Mesodermal cell (in vitro differentiated cells): ENCODE measurements around the gene GOLGA7B.

Source experiments
- H3K27ac ChIP-seq: 2 replicates; pipeline ENCODE4 v1.7.0; 2013; ENCODE audit warnings: mild to moderate bottlenecking, low read depth, low read length, moderate library complexity; ENCODE audit not compliant: severe bottlenecking
- H3K36me3 ChIP-seq: 2 replicates; pipeline ENCODE4 v1.7.1; 2013; ENCODE audit warnings: mild to moderate bottlenecking, low read length, moderate library complexity; ENCODE audit not compliant: control insufficient read depth, insufficient read depth
- H3K4me1 ChIP-seq: one replicate; pipeline ENCODE4 v1.7.1; 2013; ENCODE audit warnings: mild to moderate bottlenecking, low read length; ENCODE audit not compliant: insufficient read depth, control insufficient read depth, poor library complexity, severe bottlenecking
- H3K4me3 ChIP-seq: 2 replicates; pipeline ENCODE4 v1.7.0; 2013; ENCODE audit warnings: low read length, control low read depth, mild to moderate bottlenecking; ENCODE audit not compliant: insufficient read depth, poor library complexity, severe bottlenecking; ENCODE audit errors: extremely low read depth
- H3K9me3 ChIP-seq: 2 replicates; pipeline ENCODE4 v1.7.1; 2013; ENCODE audit warnings: mild to moderate bottlenecking, low read length, moderate library complexity; ENCODE audit not compliant: control insufficient read depth
- WGBS, 2 experiments: methylation state at CpG; one replicate each; pipeline ENCODE4 v1.1.5; 2013; ENCODE audit warnings: missing lambda C conversion rate in 2 of 2; ENCODE audit not compliant: insufficient coverage in 2 of 2; 5-methylcytosine and 5-hydroxymethylcytosine counted together

GOLGA7B gene

GRCh38 chr10:97818572-97818971 is 31.1 kb upstream of the GOLGA7B start:
- no peak overlapping the region for H3K27ac ChIP-seq
- no peaks in the 10 kb centered on the region for H3K9me3 ChIP-seq
- no peak overlapping the region for H3K4me3 ChIP-seq
- no peaks in the 10 kb centered on the region for H3K36me3 ChIP-seq
- H3K4me1 ChIP-seq = peaks cover 13% of the 10 kb centered on the region

- Histone ChIP-seq H3K4me1 (peaks cover 13% of the 10 kb centered on the region), H3K27ac (no peak overlapping the region), H3K4me3 (no peak overlapping the region), H3K36me3 (no peaks in the 10 kb centered on the region), H3K9me3 (no peaks in the 10 kb centered on the region)
- 87 to 94% methylated on average over 5 of the region's 8 CpGs for WGBS, 2 experiments
Observed at GRCh38 chr10:97820096-97820704, 29.4 kb upstream of the GOLGA7B start.

GRCh38 chr10:97821308-97822038 is 28.2 kb upstream of the GOLGA7B start:
- no peak overlapping the region for H3K27ac ChIP-seq
- no peak overlapping the region for H3K4me3 ChIP-seq
- H3K9me3 ChIP-seq = no peaks in the 10 kb centered on the region
- WGBS, 2 experiments = 61 to 62% methylated on average over 5 of the region's 9 CpGs
- H3K4me1 ChIP-seq = peaks cover 13% of the 10 kb centered on the region
- no peaks in the 10 kb centered on the region for H3K36me3 ChIP-seq

- Histone ChIP-seq H3K27ac (no peak overlapping the region), H3K4me3 (no peak overlapping the region), H3K9me3 (no peaks in the 10 kb centered on the region), H3K4me1 (peaks cover 13% of the 10 kb centered on the region), H3K36me3 (no peaks in the 10 kb centered on the region)
- WGBS, 2 experiments = 79 to 81% methylated on average over 8 to 10 of the region's 10 CpGs
Observed at GRCh38 chr10:97822261-97822687, 27.4 kb upstream of the GOLGA7B start.

- no peak overlapping the region for H3K4me3 ChIP-seq
- WGBS, 2 experiments = 89 to 91% methylated on average over 9 to 11 of the region's 12 CpGs
- no peak overlapping the region for H3K27ac ChIP-seq
- no peaks in the 10 kb centered on the region for H3K36me3 ChIP-seq
- no peaks in the 10 kb centered on the region for H3K9me3 ChIP-seq
- H3K4me1 ChIP-seq = peaks cover 27% of the 10 kb centered on the region
Observed at GRCh38 chr10:97823734-97824133, 25.9 kb upstream of the GOLGA7B start.

GRCh38 chr10:97825020-97825760 is 24.5 kb upstream of the GOLGA7B start:
- 88 to 90% methylated on average over 10 to 11 of the region's 12 CpGs for WGBS, 2 experiments
- no peaks in the 10 kb centered on the region for H3K9me3 ChIP-seq
- peaks cover 32% of the 10 kb centered on the region for H3K4me1 ChIP-seq
- no peak overlapping the region for H3K4me3 ChIP-seq
- H3K36me3 ChIP-seq = no peaks in the 10 kb centered on the region
- no peak overlapping the region for H3K27ac ChIP-seq

GRCh38 chr10:97826892-97827291 is 22.8 kb upstream of the GOLGA7B start:
- Histone ChIP-seq H3K36me3 (no peaks in the 10 kb centered on the region), H3K4me1 (peaks cover 28% of the 10 kb centered on the region), H3K4me3 (no peak overlapping the region), H3K9me3 (no peaks in the 10 kb centered on the region), H3K27ac (no peak overlapping the region)
- 64 to 100% methylated on average over 1 of the region's 1 CpG for WGBS, 2 experiments

GRCh38 chr10:97827702-97828291 is 21.8 kb upstream of the GOLGA7B start:
- Histone ChIP-seq H3K36me3 (no peaks in the 10 kb centered on the region), H3K4me1 (peaks cover 23% of the 10 kb centered on the region), H3K9me3 (no peaks in the 10 kb centered on the region), H3K4me3 (no peak overlapping the region), H3K27ac (no peak overlapping the region)
- WGBS, 2 experiments = 43 to 72% methylated on average over 6 to 10 of the region's 10 CpGs

- Histone ChIP-seq H3K4me3 (no peak overlapping the region), H3K36me3 (no peaks in the 10 kb centered on the region), H3K9me3 (no peaks in the 10 kb centered on the region), H3K4me1 (peaks cover 23% of the 10 kb centered on the region), H3K27ac (no peak overlapping the region)
- WGBS, 2 experiments = 83 to 88% methylated on average over 2 of the region's 2 CpGs
Observed at GRCh38 chr10:97828721-97829120, 20.9 kb upstream of the GOLGA7B start.

- Histone ChIP-seq H3K4me3 (no peak overlapping the region), H3K4me1 (peaks cover 23% of the 10 kb centered on the region), H3K9me3 (no peaks in the 10 kb centered on the region), H3K27ac (no peak overlapping the region), H3K36me3 (no peaks in the 10 kb centered on the region)
- WGBS, 2 experiments = 50 to 75% methylated on average over 1 to 2 of the region's 3 CpGs
Observed at GRCh38 chr10:97830064-97830463, 19.6 kb upstream of the GOLGA7B start.
